GM12878 (cell line): ENCODE data around the gene STX8. TPM values are rescaled to one million over a fixed set of nuclear protein-coding genes. Genes with fewer than 3 reads are reported as not detected.

Experiments
- ATAC-seq: fragments of 200-7000 bp; cut with Tn5 transposase; 3 replicates; pipeline ENCODE4 v1.9.1; 2020; ENCODE audit warnings: mild to moderate bottlenecking, moderate library complexity
- BruUV-seq: library from RNA; stranded (reverse); fragments of 400-500 nt; replicated peaks from 2 replicates; lab custom pipeline; 2021; lab: Mats Ljungman, UMichigan
- CTCF ChIA-PET: fragments of 300-600 bp; sonication (Branson Sonifier 250); formaldehyde crosslinking; extraction: SDS; loops from one replicate; lab custom pipeline; 2021; ENCODE audit warnings: inconsistent platforms; lab: Yijun Ruan, JAX
- POLR2A ChIA-PET: fragments of 350-600 bp; formaldehyde crosslinking; extraction: SDS; loops from one replicate; lab custom pipeline; 2021; ENCODE audit warnings: inconsistent platforms; lab: Charles Lee
- RAD21 ChIA-PET: fragments of 300-600 bp; sonication (Branson Sonifier 250); formaldehyde crosslinking; loops from one replicate; lab custom pipeline; 2023; ENCODE audit warnings: antibody characterized with exemption; ENCODE audit not compliant: unreplicated experiment; lab: Charles Lee
- SMC1A ChIA-PET: fragments of 300-600 bp; sonication (Branson Sonifier 250); formaldehyde crosslinking; loops from one replicate; lab custom pipeline; 2023; ENCODE audit not compliant: unreplicated experiment, uncharacterized antibody; lab: Charles Lee
- DNase-seq: peaks from one replicate; pipeline ENCODE4 v3.0.0-alpha.2; 2011; ENCODE audit warnings: low read depth, low spot score
- FAIRE-seq: peaks from 3 replicates; lab custom pipeline; 2011; peaks lifted over from hg19 to GRCh38; lab: Jason Lieb, UNC
- H2AFZ ChIP-seq: 2 replicates; pipeline ENCODE4 v1.6.0; 2011; ENCODE audit warnings: low read depth, low read length, control low read depth; ENCODE audit not compliant: control insufficient read depth
- H3K27ac ChIP-seq: 2 replicates; pipeline ENCODE4 v1.5.1; 2011; ENCODE audit warnings: control low read depth; ENCODE audit not compliant: control insufficient read depth, insufficient read depth
- H3K27me3 ChIP-seq, 2 experiments: replicated peaks in 1 of 2; 2 replicates each; pipeline versions ENCODE4 v1.6.0 to v1.6.1; 2011; ENCODE audit warnings: low read length in 1 of 2; ENCODE audit not compliant: control insufficient read depth in 2 of 2, insufficient read depth in 2 of 2
- H3K36me3 ChIP-seq, 2 experiments: 2 replicates each; pipeline ENCODE4 v1.5.1; 2011; ENCODE audit warnings: low read length in 1 of 2; ENCODE audit not compliant: control insufficient read depth in 2 of 2, insufficient read depth in 2 of 2
- H3K4me1 ChIP-seq: 2 replicates; pipeline ENCODE4 v1.6.1; 2011; ENCODE audit warnings: mild to moderate bottlenecking, low read length, moderate library complexity, mixed read lengths; ENCODE audit not compliant: control insufficient read depth, insufficient read depth
- H3K4me2 ChIP-seq: 2 replicates; pipeline ENCODE4 v1.6.0; 2011; ENCODE audit warnings: control low read depth; ENCODE audit not compliant: control insufficient read depth, insufficient read depth
- H3K4me3 ChIP-seq: fragments of 200-600 bp; sonication (generic); 2 replicates; pipeline ENCODE4 v1.5.1; 2016
- H3K79me2 ChIP-seq: 2 replicates; pipeline ENCODE4 v1.6.0; 2011; ENCODE audit warnings: low read length; ENCODE audit not compliant: control insufficient read depth, insufficient read depth
- H3K9ac ChIP-seq: 2 replicates; pipeline ENCODE4 v1.8.0; 2011; ENCODE audit warnings: low read length, control low read depth, mixed read lengths; ENCODE audit not compliant: control insufficient read depth, insufficient read depth
- H3K9me3 ChIP-seq: replicated peaks from 3 replicates; pipeline ENCODE4 v1.5.1; 2011; ENCODE audit warnings: mild to moderate bottlenecking, low read length; ENCODE audit not compliant: control insufficient read depth, insufficient read depth
- H4K20me1 ChIP-seq: 2 replicates; pipeline ENCODE4 v1.6.0; 2011; ENCODE audit not compliant: control insufficient read depth, insufficient read depth
- BACH1 ChIP-seq: fragments of 450-650 bp; IDR thresholded peaks from 2 replicates; pipeline ENCODE4 v1.6.1; 2017; ENCODE audit warnings: mild to moderate bottlenecking, borderline replicate concordance
- BHLHE40 ChIP-seq, 2 experiments: fragments of 450-650 bp in 1 of 2; IDR thresholded peaks; 2 replicates each; pipeline ENCODE4 v1.6.1; 2011 to 2017; ENCODE audit warnings: low read depth in 2 of 2, borderline replicate concordance in 1 of 2, improper control_type of control experiment in 1 of 2, low read length in 1 of 2, mild to moderate bottlenecking in 1 of 2
- BMI1 ChIP-seq: fragments of 450-650 bp; IDR thresholded peaks from 2 replicates; pipeline ENCODE4 v1.6.1; 2016; ENCODE audit warnings: mild to moderate bottlenecking, moderate library complexity, borderline replicate concordance
- BRCA1 ChIP-seq: IDR thresholded peaks from 2 replicates; pipeline ENCODE4 v1.6.1; 2011; ENCODE audit warnings: low read depth, low read length, improper control_type of control experiment
- MXI1 ChIP-seq: fragments of 150-350 bp; IDR thresholded peaks from 2 replicates; pipeline ENCODE4 v1.6.1; 2011; ENCODE audit warnings: low read depth, mild to moderate bottlenecking, inconsistent platforms, low read length, improper control_type of control experiment
- NR2F1 ChIP-seq: fragments of 450-650 bp; conservative IDR thresholded peaks from 2 replicates; pipeline ENCODE4 v1.6.1; 2017; ENCODE audit warnings: mild to moderate bottlenecking
- RUNX3 ChIP-seq: IDR thresholded peaks from 2 replicates; pipeline ENCODE4 v1.6.1; 2012; ENCODE audit warnings: low read length, inconsistent platforms
- SMARCA5 ChIP-seq: fragments of 450-650 bp; IDR thresholded peaks from 2 replicates; pipeline ENCODE4 v1.6.1; 2017; ENCODE audit warnings: mild to moderate bottlenecking
- SP1 ChIP-seq: IDR thresholded peaks from one replicate; pipeline ENCODE4 v1.6.1; 2011; ENCODE audit warnings: low read depth, low read length
- WGBS: methylation state at CpG from one replicate; pipeline ENCODE4 v1.1.6; 2016; ENCODE audit warnings: low lambda C conversion rate; ENCODE audit not compliant: insufficient replicate concordance, insufficient coverage; ENCODE audit errors: missing lambda C conversion rate; 5-methylcytosine and 5-hydroxymethylcytosine counted together
- in situ Hi-C: fragments of 300-500 bp; cut with MboI; formaldehyde crosslinking; loops from 9 replicates; pipeline ENCODE4 v1.14.3; 2018; ENCODE audit warnings: mixed read lengths
- intact Hi-C: fragments of 100-400 bp; cut with micrococcal nuclease; formaldehyde crosslinking; loops from one replicate; pipeline ENCODE4 v1.14.2; 2022; ENCODE audit not compliant: unreplicated experiment
- polyA plus RNA-seq, 11 experiments: library from polyadenylated mRNA; depleted of rRNA in 4 of 11; unstranded in 6 of 11; stranded (reverse) in 5 of 11; fragments of >200 nt; fragmentation: Nextera tagmentation in 4 of 11; fragmentation: Illumina TruSeq in 1 of 11; extraction: Ambion mirVana in 4 of 11; extraction: Trizol in 1 of 11; gene quantifications; 1 replicate in 1 of 11; 2 replicates in 10 of 11; pipeline versions ENCODE4 v1.2.1 to v1.2.3, GENCODE V29; 2011 to 2016; ENCODE audit warnings: inconsistent platforms in 2 of 11, missing spikeins in 2 of 11, low read depth in 1 of 11
- total RNA-seq, 4 experiments: library from RNA; depleted of rRNA in 3 of 4; stranded (reverse); fragments of >200 nt in 3 of 4; fragmentation: Illumina TruSeq in 1 of 4; extraction: Trizol in 1 of 4; gene quantifications; 2 replicates each; pipeline versions ENCODE4 v1.2.1 to v1.2.3, GENCODE V29; 2013 to 2021
- TF ChIP-seq, protein P1 (sequence below): fragments of 450-650 bp; IDR thresholded peaks from 2 replicates; pipeline ENCODE4 v1.6.1; 2017; ENCODE audit warnings: mild to moderate bottlenecking, moderate library complexity
- TF ChIP-seq, protein P2 (sequence below): IDR thresholded peaks from 2 replicates; pipeline ENCODE4 v1.6.1; 2011; ENCODE audit warnings: low read depth, mild to moderate bottlenecking, low read length, moderate library complexity, borderline replicate concordance; ENCODE audit errors: extremely low read depth

Gene STX8
- total and polyA plus RNA-seq, 10 of the 15 experiments (the other 5 are each of a cell fraction or from before 2014, with no cell fraction given): 47.9 to 151 (median 72.9) TPM

DNA sequence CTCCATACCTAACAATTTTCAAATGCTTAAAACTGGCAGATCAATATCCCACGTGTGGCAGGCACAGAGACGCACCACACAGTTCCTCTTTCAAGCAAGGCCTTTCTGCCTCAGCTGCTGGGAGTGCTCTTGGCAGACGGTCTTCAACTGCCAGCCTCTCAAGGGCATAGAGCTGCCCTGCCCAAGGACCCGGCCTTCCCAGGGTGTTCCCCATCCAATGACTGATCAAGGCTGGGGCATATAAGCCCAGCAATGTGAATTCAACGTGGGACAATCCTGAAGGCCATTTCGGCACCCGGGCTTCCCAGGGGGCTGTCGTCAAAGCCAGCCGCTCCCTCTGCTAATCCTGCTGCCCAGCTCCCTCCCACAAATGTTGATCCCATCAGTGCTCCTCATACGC, 107.1 kb downstream of the STX8 start:
- POLR2A ChIA-PET: no interaction called here
- no peak for TF ChIP-seq BACH1
- no peak for TF ChIP-seq BRCA1
- TF ChIP-seq SMARCA5: no peak
- TF ChIP-seq NR2F1: no peak
- no peak for TF ChIP-seq SP1
- TF ChIP-seq, protein P1, sequence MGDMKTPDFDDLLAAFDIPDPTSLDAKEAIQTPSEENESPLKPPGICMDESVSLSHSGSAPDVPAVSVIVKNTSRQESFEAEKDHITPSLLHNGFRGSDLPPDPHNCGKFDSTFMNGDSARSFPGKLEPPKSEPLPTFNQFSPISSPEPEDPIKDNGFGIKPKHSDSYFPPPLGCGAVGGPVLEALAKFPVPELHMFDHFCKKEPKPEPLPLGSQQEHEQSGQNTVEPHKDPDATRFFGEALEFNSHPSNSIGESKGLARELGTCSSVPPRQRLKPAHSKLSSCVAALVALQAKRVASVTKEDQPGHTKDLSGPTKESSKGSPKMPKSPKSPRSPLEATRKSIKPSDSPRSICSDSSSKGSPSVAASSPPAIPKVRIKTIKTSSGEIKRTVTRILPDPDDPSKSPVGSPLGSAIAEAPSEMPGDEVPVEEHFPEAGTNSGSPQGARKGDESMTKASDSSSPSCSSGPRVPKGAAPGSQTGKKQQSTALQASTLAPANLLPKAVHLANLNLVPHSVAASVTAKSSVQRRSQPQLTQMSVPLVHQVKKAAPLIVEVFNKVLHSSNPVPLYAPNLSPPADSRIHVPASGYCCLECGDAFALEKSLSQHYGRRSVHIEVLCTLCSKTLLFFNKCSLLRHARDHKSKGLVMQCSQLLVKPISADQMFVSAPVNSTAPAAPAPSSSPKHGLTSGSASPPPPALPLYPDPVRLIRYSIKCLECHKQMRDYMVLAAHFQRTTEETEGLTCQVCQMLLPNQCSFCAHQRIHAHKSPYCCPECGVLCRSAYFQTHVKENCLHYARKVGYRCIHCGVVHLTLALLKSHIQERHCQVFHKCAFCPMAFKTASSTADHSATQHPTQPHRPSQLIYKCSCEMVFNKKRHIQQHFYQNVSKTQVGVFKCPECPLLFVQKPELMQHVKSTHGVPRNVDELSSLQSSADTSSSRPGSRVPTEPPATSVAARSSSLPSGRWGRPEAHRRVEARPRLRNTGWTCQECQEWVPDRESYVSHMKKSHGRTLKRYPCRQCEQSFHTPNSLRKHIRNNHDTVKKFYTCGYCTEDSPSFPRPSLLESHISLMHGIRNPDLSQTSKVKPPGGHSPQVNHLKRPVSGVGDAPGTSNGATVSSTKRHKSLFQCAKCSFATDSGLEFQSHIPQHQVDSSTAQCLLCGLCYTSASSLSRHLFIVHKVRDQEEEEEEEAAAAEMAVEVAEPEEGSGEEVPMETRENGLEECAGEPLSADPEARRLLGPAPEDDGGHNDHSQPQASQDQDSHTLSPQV: no peak
- TF ChIP-seq MXI1: no peak
- TF ChIP-seq, protein P2, sequence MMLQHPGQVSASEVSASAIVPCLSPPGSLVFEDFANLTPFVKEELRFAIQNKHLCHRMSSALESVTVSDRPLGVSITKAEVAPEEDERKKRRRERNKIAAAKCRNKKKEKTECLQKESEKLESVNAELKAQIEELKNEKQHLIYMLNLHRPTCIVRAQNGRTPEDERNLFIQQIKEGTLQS: no peak
- TF ChIP-seq BHLHE40 (IDR thresholded peaks at IDR 0.05; ENCODE audit: borderline replicate concordance in 1 of 2, low read depth in 2 of 2, low read length in 1 of 2): no peak
- no peak for TF ChIP-seq RUNX3
- no peak for TF ChIP-seq BMI1
- RAD21 ChIA-PET: no interaction called here
- H3K9me3 ChIP-seq: no peaks in the 10 kb centered on the region
- ATAC-seq (no peak), DNase-seq (no peak), FAIRE-seq (no peak)
- no peak overlapping the region for H3K4me3 ChIP-seq
- H2AFZ ChIP-seq: no peak overlapping the region
- no TSS peak for BruUV-seq
- SMC1A ChIA-PET: interaction anchor here (1.1 kb wide), 1 partner anchor 66 kb away, joined by 3 read pairs; no protein-coding TSS in a partner anchor
- in situ Hi-C loops: no loop called here
- H3K36me3 ChIP-seq: no peaks in the 10 kb centered on the region; a peak in 1 of 4 replicates
- CTCF ChIA-PET: interaction anchor here (1.1 kb wide), 1 partner anchor 86 kb away, joined by 3 read pairs; no protein-coding TSS in a partner anchor
- intact Hi-C loops: no loop called here
- no peaks in the 10 kb centered on the region for H3K4me1 ChIP-seq
- H3K27ac ChIP-seq: no peak overlapping the region
- H3K9ac ChIP-seq: no peak overlapping the region
- no peaks in the 10 kb centered on the region for H3K79me2 ChIP-seq
- H3K4me2 ChIP-seq: no peak overlapping the region
- 76% methylated on average over 10 of the region's 10 CpGs for WGBS
- no peaks in the 10 kb centered on the region for H3K27me3 ChIP-seq
- no peaks in the 10 kb centered on the region for H4K20me1 ChIP-seq
